Measurements from ENCODE around the gene RNF214.
"Not testable (repeated sequence)": the region's sequence is repeated elsewhere in the genome, so short reads cannot be mapped to it uniquely, and the experiment has no call there.

RNF214 gene

DNA sequence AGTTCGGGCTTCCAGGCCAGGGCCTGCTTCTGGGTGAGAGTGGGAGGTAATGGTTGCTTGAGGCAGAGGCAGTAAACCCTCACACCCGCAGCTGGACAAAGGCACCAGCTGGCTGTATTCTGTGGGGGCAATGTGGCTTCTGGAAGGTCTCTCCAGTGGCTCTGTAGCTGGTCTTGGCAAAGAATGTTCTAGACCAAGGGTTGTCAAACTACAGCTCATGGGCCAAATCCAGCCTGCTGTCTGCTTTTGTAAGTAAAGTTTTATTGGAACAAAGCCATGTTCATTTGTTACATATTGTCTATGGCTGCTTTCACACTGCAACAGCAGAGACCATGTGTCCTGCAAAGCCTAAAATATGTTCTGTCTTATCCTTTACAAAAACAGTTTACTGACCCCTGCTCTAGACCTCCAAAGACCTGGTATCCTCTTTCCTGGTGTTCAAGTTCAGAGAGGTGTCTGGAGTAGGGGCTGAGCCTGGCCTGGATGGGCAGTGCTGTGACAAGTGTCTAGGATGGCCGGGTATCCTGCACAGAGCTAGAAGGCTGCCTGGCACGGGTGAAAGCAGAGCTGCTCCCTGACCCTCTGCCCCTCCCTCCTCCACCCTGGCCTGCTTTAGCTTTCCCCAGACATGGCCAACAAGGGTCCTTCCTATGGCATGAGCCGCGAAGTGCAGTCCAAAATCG lies 29.9 kb upstream of the RNF214 start:
- H3K4me3 ChIP-seq (ENCODE audit: control insufficient read depth, low read depth, low read length) = peak overlapping the region; percentile 63
- TF ChIP-seq, protein P1, sequence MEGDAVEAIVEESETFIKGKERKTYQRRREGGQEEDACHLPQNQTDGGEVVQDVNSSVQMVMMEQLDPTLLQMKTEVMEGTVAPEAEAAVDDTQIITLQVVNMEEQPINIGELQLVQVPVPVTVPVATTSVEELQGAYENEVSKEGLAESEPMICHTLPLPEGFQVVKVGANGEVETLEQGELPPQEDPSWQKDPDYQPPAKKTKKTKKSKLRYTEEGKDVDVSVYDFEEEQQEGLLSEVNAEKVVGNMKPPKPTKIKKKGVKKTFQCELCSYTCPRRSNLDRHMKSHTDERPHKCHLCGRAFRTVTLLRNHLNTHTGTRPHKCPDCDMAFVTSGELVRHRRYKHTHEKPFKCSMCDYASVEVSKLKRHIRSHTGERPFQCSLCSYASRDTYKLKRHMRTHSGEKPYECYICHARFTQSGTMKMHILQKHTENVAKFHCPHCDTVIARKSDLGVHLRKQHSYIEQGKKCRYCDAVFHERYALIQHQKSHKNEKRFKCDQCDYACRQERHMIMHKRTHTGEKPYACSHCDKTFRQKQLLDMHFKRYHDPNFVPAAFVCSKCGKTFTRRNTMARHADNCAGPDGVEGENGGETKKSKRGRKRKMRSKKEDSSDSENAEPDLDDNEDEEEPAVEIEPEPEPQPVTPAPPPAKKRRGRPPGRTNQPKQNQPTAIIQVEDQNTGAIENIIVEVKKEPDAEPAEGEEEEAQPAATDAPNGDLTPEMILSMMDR (IDR thresholded peaks at IDR 0.05; ENCODE audit: control insufficient read depth, insufficient read depth, low read depth, low read length, missing control alignments) = no peak
- DNase-seq (ENCODE audit: low read depth) = no peak

GRCh38 chr11:117203069-117203407 lies 29.4 kb upstream of the RNF214 start:
- TF ChIP-seq, protein P1 (IDR thresholded peaks at IDR 0.05; ENCODE audit: control insufficient read depth, insufficient read depth, low read depth, low read length, missing control alignments) = no peak
- H3K4me3 ChIP-seq (ENCODE audit: control insufficient read depth, low read depth, low read length) = no peak overlapping the region
- no peak for DNase-seq (ENCODE audit: low read depth)

- TF ChIP-seq, protein P1 (IDR thresholded peaks at IDR 0.05; ENCODE audit: control insufficient read depth, insufficient read depth, low read depth, low read length, missing control alignments) = no peak
- H3K4me3 ChIP-seq (ENCODE audit: control insufficient read depth, low read depth, low read length) = no peak overlapping the region
- no peak for DNase-seq (ENCODE audit: low read depth)
Measured at GRCh38 chr11:117204283-117205080, 28.0 kb upstream of the RNF214 start.

DNA sequence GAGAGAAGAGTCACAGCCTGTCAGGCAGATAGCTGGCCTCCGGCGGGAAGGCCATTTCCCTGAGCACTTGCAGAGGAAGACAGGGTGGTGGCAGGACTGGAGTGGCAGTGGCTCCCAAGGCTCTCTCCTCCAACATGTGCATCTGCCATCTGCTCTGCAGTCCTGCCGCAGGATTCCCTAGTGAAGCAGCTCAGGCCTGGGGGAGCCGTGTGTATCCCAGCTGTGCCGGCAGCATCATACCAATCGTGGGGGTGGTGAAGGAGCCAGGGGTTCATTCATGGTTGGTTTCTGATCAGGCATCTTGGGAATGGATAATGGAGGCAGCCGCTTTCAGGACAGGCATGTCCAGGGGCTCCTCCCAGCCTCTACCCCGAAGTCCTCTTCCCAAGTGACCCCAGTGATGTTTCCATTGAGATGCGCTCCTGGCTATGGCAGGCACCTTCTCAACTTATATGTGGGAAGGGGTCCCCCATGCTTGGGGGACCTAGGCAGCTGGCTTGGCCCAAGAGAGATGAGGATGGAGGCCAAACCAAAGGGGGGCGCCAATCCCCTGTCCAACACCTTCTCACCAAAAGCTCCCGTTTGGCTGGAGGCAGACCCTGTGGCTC lies 27.2 kb upstream of the RNF214 start:
- TF ChIP-seq, protein P1 (IDR thresholded peaks at IDR 0.05; ENCODE audit: control insufficient read depth, insufficient read depth, low read depth, low read length, missing control alignments) = no peak
- H3K4me3 ChIP-seq (ENCODE audit: control insufficient read depth, low read depth, low read length) = no peak overlapping the region
- no peak for DNase-seq (ENCODE audit: low read depth)

DNA sequence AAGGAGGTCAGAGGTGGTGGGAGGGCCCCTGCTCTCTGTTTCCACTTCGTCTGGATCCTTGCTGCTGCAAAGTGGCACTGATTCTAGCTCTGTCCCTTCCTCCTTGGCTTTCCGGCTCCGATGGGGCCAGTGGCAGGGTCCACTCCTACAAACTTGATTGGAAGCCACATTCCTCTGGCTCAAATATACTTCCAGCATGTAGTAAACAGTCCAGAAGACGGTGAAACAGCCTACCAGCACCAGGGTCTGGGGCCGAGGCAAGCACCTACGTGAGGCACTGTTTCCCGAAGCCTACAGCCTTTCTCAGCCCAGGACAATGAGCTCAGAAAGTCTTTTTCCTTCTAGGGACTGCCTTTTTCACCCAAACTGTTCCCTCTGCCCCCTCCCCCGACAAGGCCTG lies 26.4 kb upstream of the RNF214 start:
- H3K4me3 ChIP-seq (ENCODE audit: control insufficient read depth, low read depth, low read length); DNase-seq (ENCODE audit: low read depth): not testable (repeated sequence)

- not testable (repeated sequence) for DNase-seq (ENCODE audit: low read depth); H3K4me3 ChIP-seq (ENCODE audit: control insufficient read depth, low read depth, low read length)
Measured at GRCh38 chr11:117206859-117207258, 25.6 kb upstream of the RNF214 start.

DNA sequence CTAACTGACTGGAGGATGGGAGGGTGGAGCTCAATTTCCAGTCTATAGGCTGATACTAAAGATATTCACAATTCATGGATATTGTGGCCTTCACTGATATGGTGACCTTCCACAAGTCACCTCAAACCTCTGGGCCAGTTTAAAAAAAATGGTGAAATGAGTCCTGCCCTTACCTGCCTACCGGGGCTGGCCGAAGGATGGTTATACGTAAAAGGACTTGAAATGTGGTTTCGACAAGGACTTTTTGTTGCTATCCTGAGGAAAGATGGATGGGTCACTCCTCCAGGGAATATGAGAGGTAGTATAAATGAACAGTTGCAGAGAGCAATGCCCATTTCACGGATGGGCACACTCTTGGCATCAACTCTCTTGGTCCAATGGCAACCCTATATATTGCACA lies 25.0 kb upstream of the RNF214 start:
- H3K4me3 ChIP-seq (ENCODE audit: control insufficient read depth, low read depth, low read length); DNase-seq (ENCODE audit: low read depth): not testable (repeated sequence)

- not testable (repeated sequence) for DNase-seq (ENCODE audit: low read depth)
- TF ChIP-seq, protein P1 (IDR thresholded peaks at IDR 0.05; ENCODE audit: control insufficient read depth, insufficient read depth, low read depth, low read length, missing control alignments) = peak; percentile 13
Measured at GRCh38 chr11:117208710-117209109, 23.8 kb upstream of the RNF214 start.

GRCh38 chr11:117209351-117210125 lies 22.9 kb upstream of the RNF214 start:
- not testable (repeated sequence) for DNase-seq (ENCODE audit: low read depth); H3K4me3 ChIP-seq (ENCODE audit: control insufficient read depth, low read depth, low read length)

More at GRCh38 chr11:117208710-117209109, 23.8 kb upstream of the RNF214 start:
- H3K4me3 ChIP-seq (ENCODE audit: control insufficient read depth, low read depth, low read length) = not testable (repeated sequence)
